ENCODE results near the gene TENM3.
"Not testable (repeated sequence)": the region's sequence is repeated elsewhere in the genome, so short reads cannot be mapped to it uniquely, and the experiment has no call there.

The TENM3 gene

GRCh38 chr4:182228991-182229577, 14.1 kb upstream of the TENM3 start:
- DNase-seq: no peak

GRCh38 chr4:182230256-182230655, 12.9 kb upstream of the TENM3 start:
- no peak for DNase-seq

DNA sequence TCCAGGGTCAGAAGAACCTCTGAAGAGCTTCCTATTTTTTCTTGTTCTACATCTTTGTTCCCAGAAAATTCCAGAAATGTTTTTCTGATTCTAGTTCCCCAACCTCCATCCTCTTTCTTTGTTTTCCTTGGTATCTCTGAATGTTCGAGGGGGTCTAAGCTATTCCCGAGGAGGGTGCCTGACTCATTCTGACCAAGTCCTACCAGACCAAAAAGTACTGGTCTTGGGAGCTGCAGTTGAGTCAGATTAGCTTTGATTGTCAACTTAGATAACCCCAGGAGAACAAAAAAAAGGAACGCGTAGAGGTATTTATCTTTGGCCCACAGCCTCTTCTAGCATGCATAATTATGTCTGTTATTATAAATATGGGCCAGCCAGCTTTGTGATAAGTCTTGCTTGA, 12.1 kb upstream of the TENM3 start:
- DNase-seq: no peak

DNA sequence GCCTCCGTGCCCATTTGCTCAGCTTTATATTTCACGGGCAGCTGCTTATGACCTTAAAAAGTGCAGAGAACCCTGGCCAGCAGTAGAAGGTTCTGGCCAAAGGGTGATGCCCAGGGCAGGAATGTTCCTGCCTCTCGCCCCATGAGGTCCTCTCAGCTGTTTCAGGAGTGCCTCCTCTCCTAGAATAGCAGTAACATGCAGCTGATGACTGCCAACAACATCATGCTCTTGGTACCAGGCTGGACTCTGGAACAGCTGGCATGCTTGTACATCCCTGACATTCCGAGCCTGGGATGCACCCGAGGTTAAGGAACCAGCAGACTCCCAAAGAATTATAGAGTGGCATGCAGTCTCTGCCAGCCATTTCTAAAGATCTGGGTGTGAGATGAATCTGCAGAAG, 11.7 kb upstream of the TENM3 start:
- DNase-seq: no peak

GRCh38 chr4:182233310-182234090, 9.7 kb upstream of the TENM3 start:
- no peak for DNase-seq

GRCh38 chr4:182235021-182235795, 8.0 kb upstream of the TENM3 start:
- DNase-seq: no peak

DNA sequence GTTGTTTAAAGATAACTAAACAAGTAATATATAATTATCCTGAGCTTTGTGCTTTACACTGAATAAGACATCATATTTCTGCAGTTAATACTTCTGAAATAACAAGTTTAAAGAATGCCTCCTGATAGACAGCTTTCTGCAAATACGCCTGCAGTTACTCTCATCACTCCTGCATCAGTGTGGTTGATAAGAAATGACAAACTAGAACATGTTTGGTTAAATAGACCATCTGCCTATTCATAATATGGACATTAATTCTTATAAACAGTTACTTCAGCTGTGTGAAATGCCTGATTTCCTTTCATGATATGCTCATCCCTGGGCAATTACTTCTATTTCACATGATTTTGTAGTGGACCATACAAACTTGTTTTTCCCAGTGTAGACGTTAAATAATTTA, 7.0 kb upstream of the TENM3 start:
- no peak for DNase-seq

- DNase-seq: not testable (repeated sequence)
Measured at GRCh38 chr4:182237010-182237409, 6.2 kb upstream of the TENM3 start.

DNA sequence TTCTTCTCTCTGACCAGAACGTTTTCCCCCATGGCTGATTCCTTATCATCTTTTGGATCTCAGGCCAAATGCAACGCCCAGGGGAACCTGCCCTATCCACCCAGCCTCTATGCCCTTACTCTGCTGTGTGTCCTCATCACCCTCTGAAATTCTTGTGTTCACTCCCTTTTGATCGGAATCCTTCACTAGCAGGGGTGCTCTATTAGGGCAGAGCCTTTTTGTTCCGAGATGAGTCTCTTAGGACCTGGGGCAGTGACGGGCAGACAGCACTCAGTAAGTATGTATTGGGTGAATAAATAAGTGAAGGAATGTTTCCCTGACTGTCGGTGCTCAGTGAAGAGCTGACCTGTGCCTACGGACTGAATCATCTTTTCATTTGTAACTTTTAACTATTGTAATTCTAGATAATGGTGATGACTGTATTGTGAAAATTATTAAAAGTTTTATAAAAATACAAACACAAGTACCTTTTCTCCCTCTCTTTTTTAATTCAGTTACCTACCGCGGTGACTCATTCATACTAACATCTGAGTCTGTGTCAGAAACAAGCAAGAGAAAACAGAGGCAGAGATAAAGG, 4.8 kb upstream of the TENM3 start:
- DNase-seq: no peak

DNA sequence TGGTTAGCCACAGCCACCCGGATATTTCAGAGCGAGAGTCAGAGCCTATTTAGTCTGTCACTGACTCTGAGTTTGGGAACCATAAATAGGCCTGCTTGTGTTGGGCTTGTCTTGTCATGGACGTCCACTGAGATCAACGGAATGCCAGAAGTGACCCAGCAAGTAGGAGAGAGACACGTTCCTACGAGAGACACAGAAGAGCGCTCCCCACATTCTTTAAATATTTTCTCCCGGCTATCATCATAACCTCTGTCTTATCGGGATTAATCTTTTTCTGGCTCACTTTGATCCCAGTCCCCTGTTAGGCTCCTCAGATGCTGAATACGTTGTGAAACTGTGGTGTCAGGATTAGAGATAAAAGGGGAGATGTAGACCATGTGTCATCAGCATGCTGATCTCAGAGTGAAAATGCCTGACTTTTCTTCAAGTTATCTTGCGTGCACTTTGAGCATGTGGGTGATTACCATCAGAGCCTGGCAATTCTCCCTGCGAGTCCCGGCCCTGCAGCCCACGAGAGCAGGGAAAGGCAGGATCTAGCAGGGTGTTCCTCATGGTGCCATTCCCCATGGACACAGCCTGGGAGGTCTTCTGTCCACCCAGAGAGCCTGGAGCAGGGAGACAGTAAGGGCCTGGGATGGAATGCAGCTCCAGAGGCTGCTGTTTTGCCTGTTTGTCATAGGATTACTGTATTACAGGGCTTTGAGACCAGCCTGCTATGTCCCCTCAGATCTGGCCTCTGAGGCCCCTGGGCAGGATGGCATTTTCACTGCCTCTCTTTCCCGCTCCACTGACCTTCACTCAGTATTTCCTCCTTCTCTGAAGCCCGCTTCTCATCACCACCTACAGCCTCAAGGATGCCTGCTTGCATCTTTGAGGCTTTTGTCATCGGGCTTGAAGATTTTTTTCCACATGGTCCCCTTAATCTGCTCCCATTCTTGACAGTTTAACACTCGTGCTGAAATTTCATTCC, 2.8 kb upstream of the TENM3 start:
- no peak for DNase-seq

DNA sequence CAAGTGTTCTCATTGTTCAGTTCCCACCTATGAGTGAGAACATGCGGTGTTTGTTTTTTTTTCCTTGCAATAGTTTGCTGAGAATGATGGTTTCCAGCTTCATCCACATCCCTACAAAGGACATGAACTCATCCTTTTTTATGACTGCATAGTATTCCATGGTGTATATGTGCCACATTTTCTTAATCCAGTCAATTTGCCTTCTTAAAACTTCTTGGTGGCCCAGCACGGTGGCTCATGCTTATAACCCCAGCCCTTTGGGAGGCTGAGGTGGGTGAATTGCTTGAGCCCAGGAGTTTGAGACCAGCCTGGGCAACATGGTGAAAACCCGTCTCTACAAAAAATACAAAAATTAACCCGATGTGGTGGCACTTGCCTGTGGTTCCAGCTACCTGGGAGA, 942 bp upstream of the TENM3 start:
- DNase-seq: not testable (repeated sequence)

DNA sequence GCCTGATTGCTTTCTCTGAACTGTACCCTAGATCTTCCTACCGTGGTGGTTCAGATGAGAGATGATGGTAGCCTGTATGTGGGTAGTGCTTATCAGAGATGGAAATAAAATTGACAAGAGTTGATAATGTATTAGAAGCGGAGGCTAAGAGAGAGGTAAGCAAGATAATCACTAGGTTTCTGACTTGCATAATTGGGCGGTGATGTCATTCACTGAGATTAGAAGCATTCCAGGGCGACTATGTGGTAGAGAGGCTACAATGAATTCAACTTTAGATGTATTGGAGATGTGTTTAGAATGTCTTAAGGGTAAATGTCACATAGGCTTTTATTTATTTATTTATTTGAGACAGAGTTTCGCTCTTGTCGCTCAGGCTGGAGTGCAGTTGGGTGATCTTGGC, 415 bp upstream of the TENM3 start:
- no peak for DNase-seq

GRCh38 chr4:182245041-182245440, 1.8 kb downstream of the TENM3 start:
- DNase-seq: no peak

GRCh38 chr4:182245541-182246215, 2.5 kb downstream of the TENM3 start:
- peak; percentile 9 for DNase-seq

- no peak for DNase-seq
Measured at GRCh38 chr4:182246401-182247205, 3.4 kb downstream of the TENM3 start.

- DNase-seq: no peak
Measured at GRCh38 chr4:182248295-182248694, 5.1 kb downstream of the TENM3 start.

- DNase-seq: no peak
Measured at GRCh38 chr4:182250446-182250845, 7.2 kb downstream of the TENM3 start.

DNA sequence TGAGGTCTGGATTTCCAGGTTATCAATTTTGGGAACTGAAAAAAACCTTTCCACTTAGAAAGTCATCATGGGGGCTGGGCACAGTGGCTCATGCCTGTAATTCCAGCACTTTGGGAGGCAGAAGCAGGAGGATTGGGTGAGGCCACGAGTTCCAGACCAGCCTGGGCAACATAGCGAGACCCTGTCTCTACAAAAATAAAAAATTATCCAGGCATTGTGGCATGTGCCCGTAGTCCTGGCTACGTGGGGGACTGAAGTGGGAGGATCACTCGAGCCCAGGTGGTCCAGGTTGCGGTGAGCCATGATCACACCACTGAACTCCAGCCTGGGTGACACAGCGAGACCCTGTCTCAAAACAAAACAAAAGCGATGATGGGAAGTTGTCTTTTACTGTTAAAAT, 7.9 kb downstream of the TENM3 start:
- no peak for DNase-seq

GRCh38 chr4:182252220-182252619, 9.0 kb downstream of the TENM3 start:
- no peak for DNase-seq

- DNase-seq: no peak
Measured at GRCh38 chr4:182254026-182254780, 11.0 kb downstream of the TENM3 start.
